ENCODE data around the gene CENPB.
A peak's percentile ranks its signal among the peaks of the same experiment; 100 is the strongest.

Gene CENPB

DNA sequence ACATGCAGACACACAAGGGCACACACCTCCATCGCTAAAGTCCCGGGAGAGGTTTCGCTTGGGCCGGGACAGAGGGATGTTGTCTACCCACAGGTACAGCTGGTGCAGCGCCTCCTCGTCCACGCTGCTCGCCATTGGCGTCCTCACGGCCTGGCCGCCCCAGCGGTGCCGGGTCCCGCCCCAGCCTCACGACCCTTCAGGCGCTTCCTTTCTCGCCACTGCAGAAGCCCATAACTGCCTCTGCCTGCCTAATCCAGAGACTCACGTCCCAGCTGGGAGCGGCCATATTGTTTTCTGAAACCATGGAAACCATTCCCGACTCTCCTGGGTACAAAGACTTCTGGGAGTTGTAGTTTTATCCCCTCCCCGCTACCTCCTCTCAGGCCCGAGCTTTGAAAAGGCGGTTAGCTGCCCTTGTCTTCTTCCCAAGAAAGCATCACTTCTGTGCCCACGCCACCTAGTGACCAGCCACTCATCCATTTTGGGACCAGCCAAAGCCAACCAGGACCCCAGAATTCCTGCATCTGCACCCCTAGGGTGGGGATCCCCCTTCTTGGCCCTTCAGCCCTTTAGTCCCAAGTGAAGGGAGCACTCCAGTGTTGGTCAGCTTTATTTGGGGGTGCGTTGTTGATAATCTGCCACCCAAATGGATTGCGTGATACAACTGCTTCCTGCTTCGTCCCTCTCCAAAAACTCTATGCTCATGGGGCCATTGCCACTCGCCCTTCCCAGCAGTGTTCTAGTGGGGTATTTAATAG lies 5.2 kb downstream of the CENPB start, which contains the start of gene SPEF1:
SPEF1 (minus strand) TSS at position 296 of the 758 bp plus-strand sequence; CDS start at position 135, 161 bp downstream.
- peak; percentile 97 to 98 for DNase-seq (ENCODE audit: low read depth in 1 of 2, low spot score in 1 of 2)
- in situ Hi-C loops (cut with HindIII; ENCODE audit: low pct_unique_long_range_greater_than_20kb, low sequenced_read_pairs): no loop called here
- TF ChIP-seq JUND (IDR thresholded peaks at IDR 0.05; ENCODE audit: low read depth): no peak

DNA sequence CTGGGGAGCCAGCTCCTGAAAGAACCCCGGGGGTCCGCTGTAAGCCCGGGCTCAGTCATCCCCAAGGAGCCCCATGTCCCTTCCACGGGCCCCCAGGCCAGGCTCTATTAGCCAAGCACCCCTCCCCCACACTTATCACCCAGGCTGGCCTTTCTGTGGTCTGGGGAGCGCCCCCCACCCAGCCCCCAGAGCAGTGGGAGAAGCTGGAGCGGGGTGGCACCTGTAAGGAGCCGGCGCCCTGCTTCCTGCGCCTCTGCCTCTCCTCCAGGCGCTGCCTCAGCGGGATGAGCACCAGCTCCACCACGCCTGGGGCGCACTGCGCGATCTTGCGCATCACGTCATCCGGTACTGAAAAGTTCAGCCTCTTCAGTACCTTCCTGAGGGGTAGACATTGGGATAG lies 7.6 kb downstream of the CENPB start:
- no peak for TF ChIP-seq JUND (IDR thresholded peaks at IDR 0.05; ENCODE audit: low read depth)
- DNase-seq (ENCODE audit: low read depth in 1 of 2, low spot score in 1 of 2): no peak
- in situ Hi-C loops (cut with HindIII; ENCODE audit: low pct_unique_long_range_greater_than_20kb, low sequenced_read_pairs): no loop called here

- peak; percentile 56 to 80 for DNase-seq (ENCODE audit: low read depth in 1 of 2, low spot score in 1 of 2)
- in situ Hi-C loops (cut with HindIII; ENCODE audit: low pct_unique_long_range_greater_than_20kb, low sequenced_read_pairs): no loop called here
- TF ChIP-seq JUND (IDR thresholded peaks at IDR 0.05; ENCODE audit: low read depth): no peak
These were observed 8.6 kb downstream of the CENPB start for GRCh38 chr20:3777716-3778629.

DNA sequence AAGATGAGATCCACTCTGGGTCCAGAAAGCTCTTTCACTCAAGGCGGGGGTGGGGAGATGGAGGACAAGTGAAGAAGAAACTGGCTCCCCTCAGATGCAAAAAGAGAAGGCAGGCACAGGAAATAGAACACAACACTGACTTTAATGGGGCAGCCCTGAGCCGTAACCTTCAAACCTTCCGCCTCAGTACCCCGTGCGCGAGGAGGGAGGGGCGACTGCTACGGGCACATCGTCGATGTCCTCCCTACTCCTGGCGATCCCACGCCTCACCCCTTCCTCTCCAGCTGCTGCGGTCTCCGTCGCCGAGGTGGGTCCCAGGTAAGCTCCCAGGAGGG lies 9.2 kb downstream of the CENPB start:
- DNase-seq (ENCODE audit: low read depth in 1 of 2, low spot score in 1 of 2): no peak
- TF ChIP-seq JUND (IDR thresholded peaks at IDR 0.05; ENCODE audit: low read depth): no peak
- in situ Hi-C loops (cut with HindIII; ENCODE audit: low pct_unique_long_range_greater_than_20kb, low sequenced_read_pairs): no loop called here

DNA sequence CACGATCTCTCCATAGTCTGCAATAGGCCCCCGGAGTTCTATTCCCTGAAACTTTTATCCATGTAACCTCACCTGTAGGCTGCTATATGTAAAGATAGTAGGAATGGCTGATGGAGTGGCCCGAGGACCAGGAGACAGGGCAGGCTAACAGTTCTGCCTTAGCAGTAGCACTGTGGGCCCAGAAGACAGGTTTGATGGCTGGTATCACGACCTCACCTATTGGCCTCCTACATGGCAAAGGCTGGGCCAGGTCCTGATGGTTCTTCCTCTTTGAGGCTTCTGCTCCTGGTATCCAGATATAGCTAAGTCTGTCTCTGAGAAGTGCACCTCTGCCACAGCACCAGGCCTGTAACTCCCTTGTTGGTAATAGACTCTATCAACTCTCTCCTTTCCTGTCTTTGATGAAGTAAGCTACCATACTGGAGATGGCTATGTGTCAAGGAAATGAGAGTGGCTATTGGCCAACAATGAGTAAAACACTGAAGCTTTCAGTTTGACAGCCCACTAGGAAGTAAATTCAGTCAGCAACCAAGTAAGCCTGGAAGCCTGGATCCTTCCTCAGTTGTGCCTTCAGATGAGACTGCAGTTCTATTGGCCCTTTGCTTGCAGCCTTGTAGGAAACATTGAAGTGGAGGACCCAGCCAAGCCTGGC lies 11.0 kb downstream of the CENPB start:
- no peak for TF ChIP-seq JUND (IDR thresholded peaks at IDR 0.05; ENCODE audit: low read depth)
- no peak for DNase-seq (ENCODE audit: low read depth in 1 of 2, low spot score in 1 of 2)
- in situ Hi-C loops (cut with HindIII; ENCODE audit: low pct_unique_long_range_greater_than_20kb, low sequenced_read_pairs): no loop called here

- no peak for TF ChIP-seq JUND (IDR thresholded peaks at IDR 0.05; ENCODE audit: low read depth)
- no peak for DNase-seq (ENCODE audit: low read depth in 1 of 2, low spot score in 1 of 2)
These were observed 14.9 kb downstream of the CENPB start for GRCh38 chr20:3771552-3772058.

GRCh38 chr20:3768342-3769130 lies 18.0 kb downstream of the CENPB start:
- peak in 1 of 2 experiments; percentile 71 for DNase-seq (ENCODE audit: low read depth in 1 of 2, low spot score in 1 of 2)
- in situ Hi-C loops (cut with HindIII; ENCODE audit: low pct_unique_long_range_greater_than_20kb, low sequenced_read_pairs): no loop called here
- TF ChIP-seq JUND (IDR thresholded peaks at IDR 0.05; ENCODE audit: low read depth): no peak

More at GRCh38 chr20:3771552-3772058, 14.9 kb downstream of the CENPB start:
- in situ Hi-C loops (cut with HindIII; ENCODE audit: low pct_unique_long_range_greater_than_20kb, low sequenced_read_pairs): no loop called here

- no peak for TF ChIP-seq JUND (IDR thresholded peaks at IDR 0.05; ENCODE audit: low read depth)
- DNase-seq (ENCODE audit: low read depth in 1 of 2, low spot score in 1 of 2): peak; percentile 98
- in situ Hi-C loops (cut with HindIII; ENCODE audit: low pct_unique_long_range_greater_than_20kb, low sequenced_read_pairs): no loop called here
These were observed 18.9 kb downstream of the CENPB start, which contains the start of gene ADISSP for GRCh38 chr20:3767427-3768341. Gene ADISSP, minus strand, starts transcription at chr20:3767753. Its CDS starts 7,653 bp downstream, at chr20:3760100.

- in situ Hi-C loops (cut with HindIII; ENCODE audit: low pct_unique_long_range_greater_than_20kb, low sequenced_read_pairs): no loop called here
- no peak for DNase-seq (ENCODE audit: low read depth in 1 of 2, low spot score in 1 of 2)
- no peak for TF ChIP-seq JUND (IDR thresholded peaks at IDR 0.05; ENCODE audit: low read depth)
These were observed 19.5 kb downstream of the CENPB start for GRCh38 chr20:3767110-3767426.

DNA sequence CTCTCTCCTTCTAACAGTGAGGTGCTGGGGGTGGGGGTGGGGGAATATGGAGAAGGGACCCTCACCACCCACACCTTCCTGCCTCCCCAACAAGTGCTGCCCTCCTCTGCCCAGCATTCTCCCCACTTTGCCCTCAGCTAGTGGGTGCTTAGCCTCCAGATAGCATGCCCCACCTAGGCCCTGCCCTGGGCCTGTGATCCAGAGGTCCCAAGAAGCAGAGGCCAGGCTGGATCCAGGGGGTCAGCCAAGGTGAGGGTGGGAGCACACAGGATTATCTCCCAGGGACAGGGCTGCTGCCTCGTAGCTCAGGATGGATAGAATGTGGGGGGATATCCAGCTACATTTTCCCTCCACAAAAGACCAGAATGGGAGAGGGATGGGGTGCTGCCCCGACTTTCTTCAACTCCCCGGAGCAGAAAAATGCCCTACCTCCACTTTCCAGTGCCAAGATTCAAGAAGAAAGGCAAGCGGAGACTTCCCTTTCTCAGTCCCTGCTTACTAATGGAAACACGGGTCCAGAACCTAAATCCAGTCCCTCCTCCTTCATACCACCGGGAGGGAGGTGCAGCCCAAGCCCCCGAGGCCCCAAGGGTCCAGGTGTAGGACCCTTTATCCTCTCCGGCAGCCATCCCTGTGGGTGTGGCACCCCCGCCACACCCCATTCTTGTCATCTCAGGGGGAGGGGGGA lies 20.0 kb downstream of the CENPB start:
- in situ Hi-C loops (cut with HindIII; ENCODE audit: low pct_unique_long_range_greater_than_20kb, low sequenced_read_pairs): no loop called here
- no peak for DNase-seq (ENCODE audit: low read depth in 1 of 2, low spot score in 1 of 2)
- TF ChIP-seq JUND (IDR thresholded peaks at IDR 0.05; ENCODE audit: low read depth): no peak
